Stimulated activated CD8-positive, alpha-beta memory T cell treated with anti-CD3 and anti-CD28 coated beads, Interleukin-15, amount 100 ng/mL, for 4 hours (primary cell): ENCODE results near the gene SLC16A3.

Experiments used
- DNase-seq, 2 donors: peaks; one replicate each; pipeline ENCODE4 v3.0.0-alpha.2; 2020; ENCODE audit warnings: low read depth in 2 of 2

SLC16A3 gene

GRCh38 chr17:82236142-82236971 lies 7.5 kb downstream of the SLC16A3 start:
- no peak for DNase-seq

GRCh38 chr17:82237083-82237745 lies 8.4 kb downstream of the SLC16A3 start:
- DNase-seq: no peak

- DNase-seq: no peak
Observed at GRCh38 chr17:82237746-82238471, 9.1 kb downstream of the SLC16A3 start.

GRCh38 chr17:82238472-82239201 lies 9.8 kb downstream of the SLC16A3 start:
- DNase-seq: peak in 1 of 2 donors; percentile 32

- no peak for DNase-seq
Observed at GRCh38 chr17:82239401-82239925, 10.6 kb downstream of the SLC16A3 start.

GRCh38 chr17:82239926-82240505 lies 11.2 kb downstream of the SLC16A3 start:
- no peak for DNase-seq

- no peak for DNase-seq
Observed at GRCh38 chr17:82240506-82241182, 11.8 kb downstream of the SLC16A3 start.

GRCh38 chr17:82241183-82241925 lies 12.5 kb downstream of the SLC16A3 start:
- no peak for DNase-seq

GRCh38 chr17:82241926-82242697 lies 13.3 kb downstream of the SLC16A3 start:
- DNase-seq: no peak

GRCh38 chr17:82242698-82242976 lies 13.8 kb downstream of the SLC16A3 start:
- no peak for DNase-seq

GRCh38 chr17:82242977-82243647 lies 14.3 kb downstream of the SLC16A3 start:
- DNase-seq: no peak

- no peak for DNase-seq
Observed at GRCh38 chr17:82243648-82244412, 15.0 kb downstream of the SLC16A3 start.

- no peak for DNase-seq
Observed at GRCh38 chr17:82244413-82245133, 15.7 kb downstream of the SLC16A3 start.

- no peak for DNase-seq
Observed at GRCh38 chr17:82245134-82246039, 16.5 kb downstream of the SLC16A3 start.

GRCh38 chr17:82246040-82246364 lies 17.2 kb downstream of the SLC16A3 start:
- no peak for DNase-seq

GRCh38 chr17:82246365-82247181 lies 17.7 kb downstream of the SLC16A3 start:
- DNase-seq: no peak
